Transverse colon (tissue), 4 donors: ENCODE measurements around the gene MDGA2. TPM values are rescaled to one million over a fixed set of nuclear protein-coding genes. Genes with fewer than 3 reads are reported as not detected.

Experiments used
- DNase-seq: peaks from one replicate; pipeline ENCODE4 v3.0.0-alpha.2; 2019
- H3K27ac ChIP-seq, 4 donors: fragments of 200-600 bp; sonication (generic); 2 replicates each; pipeline ENCODE4 v1.5.1; 2016 to 2018; ENCODE audit warnings: inconsistent platforms in 4 of 4
- H3K27me3 ChIP-seq: fragments of 200-600 bp; sonication (generic); 2 replicates; pipeline ENCODE4 v1.5.1; 2017; ENCODE audit warnings: inconsistent platforms
- H3K36me3 ChIP-seq, 4 donors: fragments of 200-600 bp; sonication (generic); 2 replicates each; pipeline ENCODE4 v1.5.1; 2017 to 2019; ENCODE audit warnings: inconsistent platforms in 4 of 4
- H3K4me1 ChIP-seq, 4 donors: fragments of 200-600 bp; sonication (generic); 2 replicates each; pipeline ENCODE4 v1.5.1; 2017 to 2020; ENCODE audit warnings: inconsistent platforms in 4 of 4
- H3K4me3 ChIP-seq, 4 donors: fragments of 200-600 bp; sonication (generic); 1 replicate in 1 of 4; 2 replicates in 3 of 4; pipeline versions ENCODE4 v1.5.1 to v1.6.1; 2017 to 2019; ENCODE audit warnings: inconsistent platforms in 4 of 4
- H3K9me3 ChIP-seq, 2 donors: fragments of 200-600 bp; sonication (generic); 2 replicates each; pipeline ENCODE4 v1.5.1; 2017 to 2019; ENCODE audit warnings: inconsistent platforms in 2 of 2
- EP300 ChIP-seq: sonication (generic); formaldehyde crosslinking; IDR thresholded peaks from one replicate; pipeline ENCODE4 v1.6.1; 2017; ENCODE audit warnings: antibody characterized with exemption, low read depth
- POLR2A ChIP-seq: fragments of 450-650 bp; IDR thresholded peaks from one replicate; pipeline ENCODE4 v1.6.1; 2016; ENCODE audit warnings: antibody characterized with exemption, mild to moderate bottlenecking, moderate library complexity
- POLR2AphosphoS5 ChIP-seq, 3 donors: sonication (generic); formaldehyde crosslinking; IDR thresholded peaks; one replicate each; pipeline ENCODE4 v1.6.1; 2016; ENCODE audit warnings: antibody characterized with exemption in 3 of 3
- WGBS, 2 donors: methylation state at CpG; one replicate each; pipeline ENCODE4 v1.1.5; 2018; ENCODE audit warnings: low coverage in 1 of 2; 5-methylcytosine and 5-hydroxymethylcytosine counted together
- in situ Hi-C, 4 donors: fragments of 200-750 bp; cut with MboI; loops; one replicate each; pipeline versions ENCODE4 v1.15.0 to v1.15.1; 2017; ENCODE audit warnings: low sequenced_read_pairs in 3 of 4, low pct_ligation_motif_present in 1 of 4, low pct_unique_long_range_greater_than_20kb in 1 of 4
- intact Hi-C: fragments of 100-400 bp; cut with DNase I; formaldehyde crosslinking; loops from one replicate; pipeline ENCODE4 v1.15.1; 2023; ENCODE audit warnings: low total_unique reads
- total RNA-seq, 4 donors: library from RNA; depleted of rRNA; stranded (reverse); fragments of >200 nt; gene quantifications; one replicate each; pipeline ENCODE4 v1.1.0, GENCODE V29; 2016
- TF ChIP-seq, protein P1 (sequence below), 5 experiments: fragments of 200-600 bp in 3 of 5; fragments of 450-650 bp in 2 of 5; sonication (generic) in 3 of 5; IDR thresholded peaks; 1 replicate in 2 of 5; 2 replicates in 3 of 5; pipeline ENCODE4 v1.5.1; 2016 to 2017; ENCODE audit warnings: antibody characterized with exemption in 5 of 5, inconsistent platforms in 3 of 5, mild to moderate bottlenecking in 2 of 5, moderate library complexity in 1 of 5

MDGA2 gene
- total RNA-seq, 4 donors from 2014 or later: not detected

GRCh38 chr14:47678157-47678556, 2.8 kb upstream of the MDGA2 start:
- peaks cover 45% of the 10 kb centered on the region for H3K27me3 ChIP-seq
- no peak overlapping the region for H3K27ac ChIP-seq
- no peaks in the 10 kb centered on the region for H3K36me3 ChIP-seq
- WGBS, 2 donors: 38 to 65% methylated on average over 2 of the region's 2 CpGs
- H3K4me1 ChIP-seq: peaks cover 0 to 11% (median 0%) of the 10 kb centered on the region in 4 donors
- H3K4me3 ChIP-seq: no peak overlapping the region
- TF ChIP-seq EP300: no peak
- intact Hi-C loops (no loop called here), in situ Hi-C loops (no loop called here)
- no peak for DNase-seq
- no peaks in the 10 kb centered on the region for H3K9me3 ChIP-seq

- Histone ChIP-seq H3K4me1 (peaks cover 0 to 11% (median 0%) of the 10 kb centered on the region in 4 donors), H3K4me3 (no peak overlapping the region), H3K27me3 (peaks cover 53% of the 10 kb centered on the region), H3K9me3 (no peaks in the 10 kb centered on the region), H3K27ac (no peak overlapping the region), H3K36me3 (no peaks in the 10 kb centered on the region)
- 3 to 9% methylated on average over 12 to 15 of the region's 15 CpGs for WGBS, 2 donors
- TF ChIP-seq EP300: no peak
- no peak for TF ChIP-seq POLR2AphosphoS5 (IDR thresholded peaks at IDR 0.05)
- TF ChIP-seq POLR2A: no peak
- TF ChIP-seq, protein P1, sequence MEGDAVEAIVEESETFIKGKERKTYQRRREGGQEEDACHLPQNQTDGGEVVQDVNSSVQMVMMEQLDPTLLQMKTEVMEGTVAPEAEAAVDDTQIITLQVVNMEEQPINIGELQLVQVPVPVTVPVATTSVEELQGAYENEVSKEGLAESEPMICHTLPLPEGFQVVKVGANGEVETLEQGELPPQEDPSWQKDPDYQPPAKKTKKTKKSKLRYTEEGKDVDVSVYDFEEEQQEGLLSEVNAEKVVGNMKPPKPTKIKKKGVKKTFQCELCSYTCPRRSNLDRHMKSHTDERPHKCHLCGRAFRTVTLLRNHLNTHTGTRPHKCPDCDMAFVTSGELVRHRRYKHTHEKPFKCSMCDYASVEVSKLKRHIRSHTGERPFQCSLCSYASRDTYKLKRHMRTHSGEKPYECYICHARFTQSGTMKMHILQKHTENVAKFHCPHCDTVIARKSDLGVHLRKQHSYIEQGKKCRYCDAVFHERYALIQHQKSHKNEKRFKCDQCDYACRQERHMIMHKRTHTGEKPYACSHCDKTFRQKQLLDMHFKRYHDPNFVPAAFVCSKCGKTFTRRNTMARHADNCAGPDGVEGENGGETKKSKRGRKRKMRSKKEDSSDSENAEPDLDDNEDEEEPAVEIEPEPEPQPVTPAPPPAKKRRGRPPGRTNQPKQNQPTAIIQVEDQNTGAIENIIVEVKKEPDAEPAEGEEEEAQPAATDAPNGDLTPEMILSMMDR (IDR thresholded peaks at IDR 0.05): no peak
- in situ Hi-C loops (no loop called here), intact Hi-C loops (no loop called here)
- DNase-seq: no peak
Observed at GRCh38 chr14:47676315-47676617, 861 bp upstream of the MDGA2 start.

DNA sequence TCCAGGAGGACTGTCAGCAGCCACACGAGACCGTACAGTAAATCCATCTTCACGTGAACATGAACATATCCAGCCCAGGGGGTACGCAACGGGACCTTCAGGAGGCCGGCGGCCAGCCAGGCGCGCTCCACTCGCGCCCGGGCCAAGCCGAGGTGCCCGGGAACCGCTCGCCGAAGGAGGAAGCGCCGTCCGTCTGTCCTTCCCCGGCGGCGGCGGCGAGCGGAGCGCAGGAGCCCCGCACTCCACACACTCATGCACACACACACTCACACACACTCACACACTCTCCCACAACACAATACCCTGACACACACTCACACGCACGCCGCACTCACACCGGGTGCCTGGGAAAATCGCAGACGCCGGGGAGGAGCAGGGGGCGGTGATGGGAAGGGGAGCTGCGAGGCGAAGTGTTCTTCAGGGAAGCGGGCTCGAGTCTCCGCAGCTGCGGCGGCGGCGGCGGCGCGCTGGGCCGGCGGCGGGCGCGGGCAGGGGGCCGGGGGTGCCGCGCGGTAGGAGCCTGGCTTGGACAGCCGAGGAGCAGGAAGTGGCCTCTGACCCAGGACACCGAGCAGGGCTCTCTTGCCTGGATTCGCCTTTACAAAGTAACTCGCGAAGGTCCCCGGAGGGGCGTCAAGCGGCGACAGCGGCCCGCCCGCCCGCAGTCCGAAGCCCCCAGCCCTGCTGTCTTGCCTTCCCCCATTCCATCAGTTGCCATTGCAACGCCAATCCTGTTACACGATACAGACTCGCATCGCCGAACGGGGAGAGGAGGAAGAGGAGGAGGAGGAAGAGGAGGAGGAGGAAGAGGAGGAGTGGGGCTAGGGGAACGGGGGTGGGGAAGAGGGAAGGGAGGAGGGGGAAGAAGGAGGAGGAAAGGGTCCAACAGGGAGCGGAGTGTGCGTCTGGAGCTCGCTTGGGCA, 601 bp downstream of the MDGA2 start:
- peak overlapping the region in 2 of 4 donors; percentile 2 to 36 for H3K4me3 ChIP-seq
- in situ Hi-C loops: no loop called here

DNA sequence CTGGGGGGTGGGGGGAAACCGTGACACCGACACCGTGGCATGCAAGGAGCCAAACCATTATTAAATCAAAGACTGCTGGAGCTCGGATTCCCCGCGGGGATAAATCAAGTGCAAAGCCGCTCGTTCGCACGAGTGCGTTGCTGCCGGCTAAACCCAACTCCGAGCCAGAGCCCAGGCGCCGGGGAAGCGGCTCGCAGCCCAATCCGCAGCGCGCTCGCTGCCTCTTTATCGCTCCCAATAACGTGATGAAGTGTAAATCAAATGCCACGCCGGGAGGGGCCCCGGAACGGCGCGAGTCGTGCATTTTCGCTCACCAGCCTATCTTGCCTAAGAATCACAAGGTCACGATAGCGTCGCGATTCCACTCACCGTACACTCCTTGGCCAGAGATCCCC, 1.3 kb downstream of the MDGA2 start:
- 18 to 37% methylated on average over 6 to 36 of the region's 36 CpGs for WGBS, 2 donors
- TF ChIP-seq POLR2A (no peak), POLR2AphosphoS5 (IDR thresholded peaks at IDR 0.05) (no peak), EP300 (no peak)
- TF ChIP-seq, protein P1 (IDR thresholded peaks at IDR 0.05): no peak
- intact Hi-C loops: no loop called here
- no peak for DNase-seq
- Histone ChIP-seq H3K4me3 (peak overlapping the region in 1 of 4 donors; percentile 36), H3K27me3 (peaks cover 53% of the 10 kb centered on the region), H3K9me3 (no peaks in the 10 kb centered on the region), H3K27ac (no peak overlapping the region), H3K36me3 (no peaks in the 10 kb centered on the region), H3K4me1 (peaks cover 0 to 11% (median 0%) of the 10 kb centered on the region in 4 donors)
- in situ Hi-C loops: no loop called here

More for the DNA sequence above, 601 bp downstream of the MDGA2 start:
- Histone ChIP-seq H3K9me3 (no peaks in the 10 kb centered on the region), H3K36me3 (no peaks in the 10 kb centered on the region), H3K27me3 (peaks cover 53% of the 10 kb centered on the region), H3K27ac (no peak overlapping the region), H3K4me1 (peaks cover 0 to 11% (median 0%) of the 10 kb centered on the region in 4 donors)
- TF ChIP-seq POLR2AphosphoS5 (IDR thresholded peaks at IDR 0.05) (no peak), POLR2A (no peak), EP300 (no peak)
- TF ChIP-seq, protein P1 (IDR thresholded peaks at IDR 0.05): no peak
- intact Hi-C loops: no loop called here
- 0 to 17% methylated on average over 3 to 76 of the region's 81 CpGs for WGBS, 2 donors
- DNase-seq: no peak
